BLaER1 treated with 17β-estradiol and CSF1 and Interleukin-3, amounts not matched to agents 10 nM and 100 nM (cell line): Measurements from ENCODE around the gene SSH2.

Experiments
- H3K27ac ChIP-seq, 11 experiments: shearing (Covaris generic); formaldehyde crosslinking; 2 replicates each; pipeline ENCODE4 v1.8.1; 2022
- H3K27me3 ChIP-seq, 11 experiments: shearing (Covaris generic); formaldehyde crosslinking; 2 replicates each; pipeline ENCODE4 v1.8.1; 2022
- H3K36me3 ChIP-seq, 11 experiments: shearing (Covaris generic); formaldehyde crosslinking; 2 replicates each; pipeline ENCODE4 v1.8.1; 2022
- H3K4me1 ChIP-seq, 10 experiments: shearing (Covaris generic); formaldehyde crosslinking; 2 replicates each; pipeline ENCODE4 v1.8.1; 2022
- H3K4me2 ChIP-seq, 11 experiments: shearing (Covaris generic); formaldehyde crosslinking; 2 replicates each; pipeline ENCODE4 v1.8.1; 2022
- H3K4me3 ChIP-seq, 10 experiments: shearing (Covaris generic); formaldehyde crosslinking; 2 replicates each; pipeline ENCODE4 v1.8.1; 2022
- H3K9ac ChIP-seq, 11 experiments: shearing (Covaris generic); formaldehyde crosslinking; 2 replicates each; pipeline ENCODE4 v1.8.1; 2022
- H3K9me3 ChIP-seq, 11 experiments: shearing (Covaris generic); formaldehyde crosslinking; replicated peaks in 1 of 11; 2 replicates each; pipeline ENCODE4 v1.8.1; 2022
- H4K20me1 ChIP-seq, 11 experiments: shearing (Covaris generic); formaldehyde crosslinking; 2 replicates each; pipeline ENCODE4 v1.8.1; 2022
- Cebpa-rat ChIP-seq, 11 experiments: shearing (Covaris generic); IDR thresholded peaks; 2 replicates each; pipeline ENCODE4 v1.8.1; 2022

SSH2 gene

DNA sequence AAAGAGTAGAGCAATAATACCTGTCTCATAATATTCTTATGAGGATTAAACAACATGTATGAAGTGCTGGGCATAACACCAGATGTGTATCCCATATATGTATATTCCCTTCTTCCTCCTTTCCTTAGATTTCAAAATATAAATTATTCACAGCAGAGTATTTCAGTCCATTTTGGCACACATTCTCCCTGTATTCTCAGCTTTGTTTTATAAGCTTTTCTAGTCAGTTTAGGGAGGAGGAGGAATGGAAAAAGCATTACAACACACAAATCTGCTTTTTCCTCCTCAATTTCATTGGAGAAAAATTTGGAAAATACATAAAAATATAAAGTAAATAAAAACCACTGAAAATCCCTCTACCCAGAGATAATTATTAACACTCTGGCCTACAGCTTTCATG, 260.8 kb downstream of the SSH2 start:
- no peak for TF ChIP-seq Cebpa-rat (IDR thresholded peaks at IDR 0.05)
- Histone ChIP-seq H3K9ac (no peak overlapping the region), H3K4me2 (no peak overlapping the region), H3K4me1 (peaks cover 39 to 74% (median 56%) of the 10 kb centered on the region in 10 experiments), H3K27ac (peak overlapping the region in 6 of 11 experiments; percentile 18 to 99 (median 97); a peak in 10 of 22 replicates), H4K20me1 (peaks cover 0 to 10% (median 0%) of the 10 kb centered on the region in 11 experiments; a peak in 3 of 22 replicates), H3K36me3 (peaks cover 91 to 100% (median 94%) of the 10 kb centered on the region in 11 experiments), H3K4me3 (no peak overlapping the region), H3K9me3 (peaks cover 0 to 14% (median 0%) of the 10 kb centered on the region in 11 experiments; a peak in 3 of 22 replicates), H3K27me3 (no peaks in the 10 kb centered on the region)

GRCh38 chr17:29667969-29668368, 262.1 kb downstream of the SSH2 start:
- Histone ChIP-seq H3K9ac (no peak overlapping the region), H3K27ac (peak overlapping the region in 8 of 11 experiments; percentile 19 to 99 (median 62); a peak in 12 of 22 replicates), H3K4me1 (peaks cover 33 to 65% (median 59%) of the 10 kb centered on the region in 10 experiments), H3K27me3 (no peaks in the 10 kb centered on the region), H3K9me3 (peaks cover 0 to 14% (median 0%) of the 10 kb centered on the region in 11 experiments; a peak in 3 of 22 replicates), H4K20me1 (peaks cover 0 to 10% (median 0%) of the 10 kb centered on the region in 11 experiments; a peak in 3 of 22 replicates), H3K36me3 (peaks cover 91 to 100% (median 100%) of the 10 kb centered on the region in 11 experiments), H3K4me3 (no peak overlapping the region), H3K4me2 (0 out of 22 replicates have a peak overlapping the region, but pooled peaks of 1 of the 11 experiments have one; percentile 30)
- TF ChIP-seq Cebpa-rat (IDR thresholded peaks at IDR 0.05), result no peak

GRCh38 chr17:29665481-29665810, 264.6 kb downstream of the SSH2 start:
- H3K27me3 ChIP-seq, result no peaks in the 10 kb centered on the region
- peaks cover 0 to 14% (median 0%) of the 10 kb centered on the region in 11 experiments; a peak in 3 of 22 replicates for H3K9me3 ChIP-seq
- H3K4me2 ChIP-seq, result peak overlapping the region; percentile 24 to 92 (median 56); a peak in 21 of 22 replicates
- peaks cover 0 to 13% (median 0%) of the 10 kb centered on the region in 11 experiments; a peak in 3 of 22 replicates for H4K20me1 ChIP-seq
- peaks cover 91 to 100% (median 100%) of the 10 kb centered on the region in 11 experiments for H3K36me3 ChIP-seq
- peak overlapping the region in 9 of 11 experiments; percentile 4 to 50 (median 39); a peak in 14 of 22 replicates for H3K9ac ChIP-seq
- TF ChIP-seq Cebpa-rat (IDR thresholded peaks at IDR 0.05), result no peak
- H3K4me3 ChIP-seq, result no peak overlapping the region
- peaks cover 13 to 70% (median 43%) of the 10 kb centered on the region in 10 experiments for H3K4me1 ChIP-seq
- H3K27ac ChIP-seq, result peak overlapping the region; percentile 36 to 99 (median 68); a peak in 21 of 22 replicates

- TF ChIP-seq Cebpa-rat (IDR thresholded peaks at IDR 0.05), result no peak
- Histone ChIP-seq H4K20me1 (peaks cover 0 to 13% (median 0%) of the 10 kb centered on the region in 11 experiments; a peak in 3 of 22 replicates), H3K27me3 (no peaks in the 10 kb centered on the region), H3K36me3 (peaks cover 91 to 100% (median 100%) of the 10 kb centered on the region in 11 experiments), H3K27ac (peak overlapping the region; percentile 36 to 99 (median 68); a peak in 21 of 22 replicates), H3K4me3 (peak overlapping the region in 1 of 10 experiments; percentile 18; a peak in 1 of 20 replicates), H3K4me2 (peak overlapping the region; percentile 24 to 92 (median 56); a peak in 18 of 22 replicates), H3K9ac (peak overlapping the region in 9 of 11 experiments; percentile 4 to 50 (median 36); a peak in 11 of 22 replicates), H3K4me1 (peaks cover 13 to 70% (median 41%) of the 10 kb centered on the region in 10 experiments), H3K9me3 (peaks cover 0 to 14% (median 0%) of the 10 kb centered on the region in 11 experiments; a peak in 3 of 22 replicates)
Measured at GRCh38 chr17:29664743-29665480, 265.1 kb downstream of the SSH2 start.

DNA sequence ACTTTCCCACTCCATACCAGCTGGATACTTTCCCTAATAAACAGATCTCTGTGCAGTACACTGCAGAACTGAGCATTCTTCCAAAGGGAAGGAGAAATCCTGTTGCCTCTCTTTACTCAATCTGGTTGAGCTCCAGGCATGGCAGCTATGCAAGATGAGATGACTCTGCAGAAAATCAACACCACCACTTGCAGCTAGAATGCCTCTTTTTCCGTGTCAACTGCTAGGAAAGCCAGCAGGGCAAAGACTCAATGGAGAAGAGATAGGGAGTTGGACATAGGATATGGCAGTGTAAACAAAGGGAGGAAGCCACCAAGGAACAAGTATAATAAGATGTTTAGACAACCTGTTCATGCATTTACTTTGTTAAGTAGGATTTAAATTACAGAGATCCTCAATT, 266.9 kb downstream of the SSH2 start:
- Histone ChIP-seq H3K9me3 (peaks cover 0 to 14% (median 0%) of the 10 kb centered on the region in 11 experiments; a peak in 3 of 22 replicates), H3K4me3 (no peak overlapping the region), H3K27ac (peak overlapping the region in 10 of 11 experiments; percentile 7 to 54 (median 24); a peak in 16 of 22 replicates), H3K36me3 (peaks cover 89 to 100% (median 98%) of the 10 kb centered on the region in 11 experiments), H4K20me1 (peaks cover 0 to 13% (median 0%) of the 10 kb centered on the region in 11 experiments; a peak in 3 of 22 replicates), H3K4me1 (peaks cover 13 to 64% (median 41%) of the 10 kb centered on the region in 10 experiments), H3K27me3 (no peaks in the 10 kb centered on the region), H3K9ac (no peak overlapping the region), H3K4me2 (peak overlapping the region in 6 of 11 experiments; percentile 2 to 92 (median 58); a peak in 10 of 22 replicates)
- TF ChIP-seq Cebpa-rat (IDR thresholded peaks at IDR 0.05), result no peak

GRCh38 chr17:29661213-29661612, 268.8 kb downstream of the SSH2 start:
- Histone ChIP-seq H3K4me2 (no peak overlapping the region), H3K27ac (no peak overlapping the region; a peak in 2 of 22 replicates), H3K9me3 (no peaks in the 10 kb centered on the region), H4K20me1 (peaks cover 0 to 13% (median 1%) of the 10 kb centered on the region in 11 experiments; a peak in 4 of 22 replicates), H3K9ac (no peak overlapping the region), H3K4me3 (no peak overlapping the region), H3K36me3 (peaks cover 89 to 100% (median 98%) of the 10 kb centered on the region in 11 experiments), H3K4me1 (peaks cover 13 to 44% (median 31%) of the 10 kb centered on the region in 10 experiments), H3K27me3 (no peaks in the 10 kb centered on the region)
- TF ChIP-seq Cebpa-rat (IDR thresholded peaks at IDR 0.05), result no peak

GRCh38 chr17:29659155-29659554, 270.9 kb downstream of the SSH2 start:
- Histone ChIP-seq H3K9me3 (no peaks in the 10 kb centered on the region), H3K36me3 (peaks cover 98 to 100% (median 99%) of the 10 kb centered on the region in 11 experiments), H3K27ac (peak overlapping the region in 2 of 11 experiments; percentile 4 to 13; a peak in 1 of 22 replicates), H3K27me3 (no peaks in the 10 kb centered on the region), H3K4me1 (peaks cover 0 to 31% (median 11%) of the 10 kb centered on the region in 10 experiments; a peak in 12 of 20 replicates), H4K20me1 (peaks cover 0 to 12% (median 0%) of the 10 kb centered on the region in 11 experiments; a peak in 6 of 22 replicates), H3K9ac (no peak overlapping the region), H3K4me3 (no peak overlapping the region), H3K4me2 (no peak overlapping the region)
- TF ChIP-seq Cebpa-rat (IDR thresholded peaks at IDR 0.05), result no peak

DNA sequence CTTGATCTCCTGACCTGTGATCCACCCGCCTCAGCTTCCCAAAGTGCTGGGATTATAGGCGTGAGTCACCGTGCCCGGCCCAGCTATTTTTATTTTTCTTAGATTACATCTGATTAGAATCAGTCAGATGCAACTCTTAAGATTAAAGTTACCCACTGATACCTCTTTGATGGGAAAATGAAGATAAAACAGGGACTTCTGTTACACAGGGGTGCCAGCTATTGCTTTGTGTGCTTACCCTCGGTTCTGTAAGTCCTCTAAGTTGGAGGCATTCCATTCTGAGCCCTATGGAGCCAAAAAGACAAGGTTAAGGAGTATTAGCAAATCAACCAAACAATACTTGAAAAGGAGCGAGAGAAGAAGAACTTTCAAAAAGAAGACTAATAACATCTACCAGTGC, 274.7 kb downstream of the SSH2 start:
- H3K27ac ChIP-seq, result no peak overlapping the region
- H4K20me1 ChIP-seq, result peaks cover 0 to 12% (median 0%) of the 10 kb centered on the region in 11 experiments; a peak in 6 of 22 replicates
- peaks cover 0 to 46% (median 3%) of the 10 kb centered on the region in 10 experiments; a peak in 10 of 20 replicates for H3K4me1 ChIP-seq
- no peak for TF ChIP-seq Cebpa-rat (IDR thresholded peaks at IDR 0.05)
- H3K4me2 ChIP-seq, result no peak overlapping the region
- H3K9ac ChIP-seq, result no peak overlapping the region
- H3K9me3 ChIP-seq, result no peaks in the 10 kb centered on the region
- H3K27me3 ChIP-seq, result no peaks in the 10 kb centered on the region
- H3K36me3 ChIP-seq, result peaks cover 86 to 100% (median 99%) of the 10 kb centered on the region in 11 experiments
- H3K4me3 ChIP-seq, result no peak overlapping the region
